ENCODE data around the gene RXRG. TPM values are rescaled to one million over a fixed set of nuclear protein-coding genes. Genes with fewer than 3 reads are reported as not detected.

RXRG gene
- total RNA-seq, 1 donor from 2014 or later: not detected

DNA sequence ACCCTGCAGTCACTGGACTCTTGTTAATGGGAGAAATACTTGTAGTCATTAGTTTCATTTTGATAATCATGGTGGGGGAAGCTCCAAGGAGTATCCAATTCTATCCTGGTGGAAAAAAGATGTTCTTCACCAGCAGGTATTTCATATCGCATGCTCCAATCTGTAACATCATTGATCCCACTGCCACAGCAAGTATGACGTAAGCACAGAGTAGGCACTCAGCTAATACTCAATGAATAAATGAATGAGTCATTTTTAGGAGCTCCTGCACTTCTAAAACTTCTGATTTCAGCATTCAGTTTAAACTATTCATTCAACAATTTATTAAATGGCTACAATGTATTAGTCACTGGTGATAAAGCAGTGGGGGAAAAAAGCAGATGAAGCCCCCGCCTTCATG, 30.3 kb downstream of the RXRG start:
- intact Hi-C loops (cut with micrococcal nuclease): no loop called here

DNA sequence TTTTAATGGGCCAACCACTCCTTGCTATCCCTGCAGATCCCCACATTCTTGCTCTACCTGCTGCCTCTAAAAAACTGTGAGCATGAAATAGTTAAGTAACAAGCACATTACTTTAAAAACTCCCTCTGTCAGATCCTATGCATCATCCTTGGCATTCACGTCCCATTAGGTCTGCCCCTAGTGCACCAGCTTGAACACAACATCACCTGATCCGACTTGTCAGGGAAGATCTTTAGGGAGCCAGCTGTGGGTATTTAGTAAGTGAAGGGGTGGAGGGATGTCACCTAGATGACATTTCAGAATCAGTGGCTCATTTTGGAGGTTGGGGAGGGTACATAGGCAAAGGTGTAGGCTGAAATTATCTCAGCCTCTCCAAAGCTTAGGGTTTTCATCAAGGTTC, 33.5 kb downstream of the RXRG start:
- intact Hi-C loops (cut with micrococcal nuclease): no loop called here

GRCh38 chr1:165409657-165410358, 35.1 kb downstream of the RXRG start:
- intact Hi-C loops (cut with micrococcal nuclease): no loop called here

- intact Hi-C loops (cut with micrococcal nuclease): no loop called here
Measured at GRCh38 chr1:165408518-165408917, 36.4 kb downstream of the RXRG start.

DNA sequence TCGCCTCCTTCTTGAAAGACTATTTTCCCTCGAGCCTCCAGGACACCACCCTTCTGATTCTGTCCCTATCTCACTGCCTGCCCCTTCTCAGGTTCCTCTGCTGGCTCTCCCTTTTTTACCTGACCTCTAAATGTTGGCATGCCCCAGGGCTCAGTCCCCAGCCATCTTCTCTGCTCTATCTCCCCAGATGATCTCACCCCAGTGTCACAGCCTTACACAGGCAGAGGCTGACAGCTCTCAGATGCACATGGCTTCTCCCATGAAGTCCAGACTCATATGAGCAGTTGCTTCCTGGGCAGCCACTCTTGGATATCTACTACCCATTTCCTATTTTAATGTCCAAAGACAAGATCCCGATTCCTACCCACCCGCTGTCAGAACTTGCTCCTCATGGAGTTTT, 37.5 kb downstream of the RXRG start:
- intact Hi-C loops (cut with micrococcal nuclease): no loop called here

DNA sequence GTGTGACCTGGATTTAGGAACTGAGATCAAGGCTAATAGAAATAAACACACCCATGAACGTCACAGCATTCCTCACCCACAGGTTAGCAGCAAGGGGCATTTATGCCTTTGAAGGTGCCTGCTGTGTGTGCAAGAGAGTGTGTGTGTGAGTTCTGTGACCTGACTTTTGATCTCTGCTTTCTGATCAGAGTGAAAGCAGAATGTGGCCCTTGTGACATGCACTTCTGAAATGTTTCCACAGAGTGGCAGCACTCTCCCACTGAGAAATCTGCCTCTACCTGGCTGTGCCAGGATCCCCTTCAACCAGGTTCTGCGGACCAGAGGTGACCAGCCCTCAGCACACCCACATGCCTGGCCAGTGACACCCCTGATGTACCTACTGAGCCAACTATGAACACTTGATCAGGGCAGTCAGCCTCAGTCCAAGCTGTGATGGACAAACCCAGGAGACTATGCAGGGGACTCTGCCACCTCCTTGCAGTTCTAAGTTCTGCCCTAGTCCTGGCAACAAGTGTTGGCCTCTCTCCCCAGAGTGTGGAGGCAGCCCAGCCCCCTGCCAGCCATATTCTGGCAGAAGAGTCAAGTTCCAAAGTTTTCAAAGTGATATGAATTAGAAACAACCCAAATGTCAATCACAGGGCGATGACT, 41.0 kb downstream of the RXRG start:
- intact Hi-C loops (cut with micrococcal nuclease): loop anchor here (1.0 kb wide), 1 partner anchor 189 kb away; no protein-coding TSS in a partner anchor

GRCh38 chr1:165402517-165403111, 42.3 kb downstream of the RXRG start:
- intact Hi-C loops (cut with micrococcal nuclease): no loop called here

DNA sequence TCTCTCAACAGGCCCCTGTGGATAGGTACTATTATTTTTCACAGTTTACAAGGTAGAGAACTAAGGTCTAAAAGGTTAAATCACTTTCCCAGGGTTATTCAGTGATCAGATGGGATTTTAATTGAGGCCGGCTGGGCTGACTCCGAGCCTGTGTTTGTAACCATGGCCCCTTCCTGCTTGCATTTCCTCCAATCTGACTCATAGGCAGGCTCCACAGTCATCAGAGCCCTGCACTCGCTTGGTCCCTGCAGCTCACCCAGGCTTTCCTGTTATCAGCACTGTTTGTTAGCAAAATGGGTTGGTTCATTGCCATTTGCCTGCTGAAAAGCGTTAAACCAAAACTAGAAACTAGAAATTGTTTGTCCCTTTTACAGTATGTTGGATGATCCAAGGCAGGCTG, 47.0 kb downstream of the RXRG start:
- intact Hi-C loops (cut with micrococcal nuclease): loop anchor here (10.0 kb wide), 1 partner anchor 427 kb away; the partner anchor contains the start of gene UCK2

DNA sequence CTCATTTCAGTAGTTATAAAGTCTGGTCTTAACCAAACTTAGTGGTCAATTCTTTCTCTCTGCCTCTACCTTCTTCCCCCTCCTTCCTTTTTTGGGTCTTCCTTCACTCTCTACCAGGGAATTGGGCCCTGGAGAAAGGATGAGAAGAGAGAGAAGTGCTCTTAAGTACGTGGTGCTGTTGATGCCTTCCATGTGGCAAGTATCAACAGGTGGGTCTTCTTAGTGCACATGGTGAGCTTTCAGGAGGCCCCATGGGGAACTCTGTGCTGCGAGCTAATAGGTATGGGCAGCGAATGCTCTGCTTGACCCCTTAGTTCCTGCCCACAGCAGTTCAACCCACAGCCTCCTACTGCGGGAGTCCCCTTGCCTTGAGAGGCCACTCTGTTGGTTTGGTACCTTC, 49.0 kb downstream of the RXRG start:
- intact Hi-C loops (cut with micrococcal nuclease): loop anchor here (10.0 kb wide), 1 partner anchor 429 kb away; the partner anchor contains the start of gene UCK2

DNA sequence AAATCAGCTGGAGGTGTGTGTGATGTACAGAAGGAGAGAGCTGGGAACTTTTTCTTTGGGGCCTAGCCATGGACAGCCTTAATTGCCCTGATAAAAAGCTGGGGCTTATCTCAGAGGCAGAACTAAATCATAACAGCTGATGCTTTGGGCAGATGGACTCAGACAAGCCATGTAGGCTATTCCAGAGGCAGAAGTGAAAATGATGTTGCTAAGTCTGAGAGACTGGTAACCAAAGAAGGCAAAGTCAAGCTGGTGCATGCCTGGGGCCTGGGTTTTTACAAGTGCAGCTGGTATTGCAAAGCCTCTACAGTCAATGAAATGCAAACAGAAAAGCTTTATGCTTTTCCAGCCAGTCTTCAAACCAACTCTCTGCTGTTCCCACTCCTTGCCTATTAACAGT, 49.4 kb downstream of the RXRG start:
- intact Hi-C loops (cut with micrococcal nuclease): loop anchor here (10.0 kb wide), 1 partner anchor 429 kb away; the partner anchor contains the start of gene UCK2

GRCh38 chr1:165392634-165393571, 52.0 kb downstream of the RXRG start:
- intact Hi-C loops (cut with micrococcal nuclease): loop anchor here (1.0 to 10.0 kb wide), 6 partner anchors 200 to 534 kb away; partner anchors contain the start of genes ALDH9A1 and UCK2

DNA sequence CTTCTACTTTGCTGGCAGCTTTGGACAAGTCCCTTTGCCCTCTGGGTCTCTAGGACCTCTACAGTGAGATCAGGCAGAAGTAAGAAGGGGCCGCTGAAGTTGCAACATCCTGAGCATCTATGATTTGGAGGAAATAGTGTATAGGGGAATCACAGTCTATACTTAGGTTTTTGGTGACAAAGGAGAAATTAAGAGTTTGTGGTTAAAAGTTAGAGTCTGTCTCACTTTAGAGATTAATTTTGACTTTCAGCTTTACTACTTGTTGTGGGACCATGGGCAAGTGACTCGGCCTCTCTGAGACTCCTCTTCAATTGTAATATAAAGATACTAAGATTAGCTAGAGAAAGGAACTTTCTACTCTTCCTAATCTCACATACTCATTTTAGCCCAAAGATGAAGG, 55.3 kb downstream of the RXRG start:
- intact Hi-C loops (cut with micrococcal nuclease): loop anchor here (5.0 to 10.0 kb wide), 3 partner anchors 308 to 538 kb away; partner anchors contain the start of genes ALDH9A1 and UCK2

DNA sequence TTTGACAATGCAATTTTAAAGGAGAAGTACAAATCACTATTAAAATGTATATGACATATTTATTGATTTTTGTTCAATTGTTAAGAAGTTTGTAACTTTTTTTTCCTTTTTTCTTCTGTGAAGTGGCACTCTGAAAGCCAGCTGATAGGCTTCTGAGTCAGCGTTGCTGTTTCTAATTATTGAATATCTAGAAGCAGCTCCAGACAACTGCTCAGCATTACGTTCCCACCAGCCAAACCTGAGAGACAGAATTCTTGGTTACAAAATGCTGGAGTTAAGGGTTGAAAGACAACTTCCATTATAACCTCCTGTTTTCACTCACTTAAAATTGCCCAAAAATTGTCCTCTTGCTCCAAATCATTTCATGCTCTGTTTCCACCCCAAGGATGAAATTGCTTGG, 57.0 kb downstream of the RXRG start:
- intact Hi-C loops (cut with micrococcal nuclease): no loop called here

DNA sequence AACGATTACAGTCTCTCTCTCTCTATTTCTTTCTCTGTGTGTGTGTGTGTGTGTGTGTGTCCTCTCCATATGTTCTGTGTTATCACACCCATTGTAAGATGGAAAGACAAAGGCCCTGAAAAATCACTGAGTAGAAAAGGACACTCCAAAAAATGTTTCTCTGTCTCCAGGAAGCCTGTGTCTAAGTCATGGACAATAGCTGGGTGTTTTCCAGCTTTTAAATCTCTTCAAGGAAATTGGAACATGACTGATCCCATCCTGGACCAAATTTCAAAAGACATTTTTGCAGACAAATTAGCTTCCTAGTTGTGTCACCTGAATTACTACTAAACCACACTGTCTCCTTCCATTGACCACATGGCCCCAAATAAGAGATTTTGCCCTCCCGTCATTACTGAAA, 57.4 kb downstream of the RXRG start:
- intact Hi-C loops (cut with micrococcal nuclease): no loop called here

DNA sequence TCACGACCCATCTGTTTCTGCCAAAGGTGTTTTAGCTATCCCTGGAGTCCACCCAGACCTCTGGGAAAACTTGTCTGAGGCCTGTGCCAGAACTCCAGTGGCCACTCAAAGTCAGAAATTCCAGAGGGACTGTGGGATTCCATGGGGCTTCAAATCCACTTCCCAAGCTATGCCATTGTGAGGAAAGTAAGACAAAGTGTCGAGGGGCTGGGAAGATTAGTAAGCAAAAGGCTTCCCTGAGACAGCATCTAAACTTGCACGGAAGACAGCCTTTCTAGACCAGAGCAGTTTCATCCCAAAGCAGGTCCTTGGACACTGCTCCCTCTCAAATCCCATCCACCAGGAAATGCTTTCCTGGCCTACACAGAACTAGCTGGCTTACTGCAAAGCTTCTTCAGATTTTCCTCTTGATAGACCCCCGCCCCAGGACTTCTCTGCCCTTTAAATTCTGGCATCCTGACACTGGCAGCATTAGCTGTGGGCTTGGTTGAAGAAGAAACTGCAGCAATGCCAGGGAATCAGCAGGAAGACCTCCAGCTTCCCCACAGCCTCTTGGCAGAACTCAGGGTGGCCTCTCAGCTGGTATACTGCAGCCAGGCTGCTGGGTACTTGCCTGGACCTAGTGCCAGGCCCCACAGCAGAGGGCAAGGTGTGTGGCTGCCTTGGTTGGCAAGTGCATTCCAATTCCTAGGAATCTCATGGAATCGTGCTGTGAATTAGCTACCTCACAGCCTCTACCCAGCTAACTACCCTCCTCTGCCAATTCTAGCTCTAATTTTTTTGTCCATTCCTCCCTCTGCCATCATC, 61.1 kb downstream of the RXRG start:
- intact Hi-C loops (cut with micrococcal nuclease): no loop called here

DNA sequence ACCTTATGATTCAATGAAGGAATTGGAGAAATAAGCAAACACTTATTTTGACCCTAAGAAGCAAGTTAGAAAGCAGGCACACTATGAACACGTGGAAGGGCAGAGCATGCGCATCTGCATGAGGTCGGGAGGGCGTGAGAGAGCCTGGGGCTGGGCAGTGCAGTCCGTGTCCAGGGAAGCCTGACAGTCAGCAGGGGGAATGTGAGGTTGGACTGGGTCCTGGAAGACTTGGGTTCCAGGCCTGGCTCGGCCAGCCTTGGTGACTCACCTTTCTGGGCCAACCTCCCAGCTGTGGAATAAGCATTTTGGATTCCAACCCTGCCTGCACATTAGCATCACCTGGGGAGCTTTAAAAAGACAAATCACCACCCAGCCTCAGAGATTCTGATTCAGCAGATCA, 61.9 kb downstream of the RXRG start:
- intact Hi-C loops (cut with micrococcal nuclease): no loop called here

DNA sequence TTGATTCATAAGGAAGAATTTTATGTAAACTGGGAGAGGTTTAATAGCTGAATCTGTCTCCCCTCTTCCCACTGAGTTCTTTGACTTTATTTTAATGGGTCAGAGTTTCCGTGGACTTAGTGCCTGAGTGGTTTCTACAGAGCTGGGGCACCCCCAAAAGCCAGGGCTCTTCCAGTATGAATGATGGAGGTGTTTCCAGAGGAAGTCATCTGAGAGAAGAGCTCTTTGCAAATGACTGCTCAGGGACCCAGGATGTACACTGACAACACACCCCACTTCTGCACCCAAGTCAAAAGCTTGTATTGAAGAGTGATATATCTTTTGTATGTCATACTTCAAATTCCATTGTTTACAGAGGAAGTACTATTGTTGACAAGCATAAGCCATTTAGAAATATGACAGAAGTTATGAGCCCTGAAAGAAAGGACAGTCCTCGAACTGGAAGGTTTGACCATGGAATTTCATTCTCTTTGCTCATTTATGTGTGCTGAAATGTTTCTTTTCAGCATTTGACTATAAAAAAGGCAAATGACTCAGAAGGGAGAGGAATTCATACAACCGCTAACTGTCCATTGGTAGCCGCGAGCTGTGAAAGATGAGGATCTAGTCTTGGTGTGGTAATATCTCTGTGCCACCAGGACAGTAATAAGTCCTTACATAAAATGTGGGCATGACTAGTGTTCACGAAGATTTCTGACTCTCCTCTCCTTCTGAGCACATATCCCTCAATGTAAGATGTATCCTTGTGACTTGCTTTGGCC, 63.0 kb downstream of the RXRG start:
- intact Hi-C loops (cut with micrococcal nuclease): no loop called here

DNA sequence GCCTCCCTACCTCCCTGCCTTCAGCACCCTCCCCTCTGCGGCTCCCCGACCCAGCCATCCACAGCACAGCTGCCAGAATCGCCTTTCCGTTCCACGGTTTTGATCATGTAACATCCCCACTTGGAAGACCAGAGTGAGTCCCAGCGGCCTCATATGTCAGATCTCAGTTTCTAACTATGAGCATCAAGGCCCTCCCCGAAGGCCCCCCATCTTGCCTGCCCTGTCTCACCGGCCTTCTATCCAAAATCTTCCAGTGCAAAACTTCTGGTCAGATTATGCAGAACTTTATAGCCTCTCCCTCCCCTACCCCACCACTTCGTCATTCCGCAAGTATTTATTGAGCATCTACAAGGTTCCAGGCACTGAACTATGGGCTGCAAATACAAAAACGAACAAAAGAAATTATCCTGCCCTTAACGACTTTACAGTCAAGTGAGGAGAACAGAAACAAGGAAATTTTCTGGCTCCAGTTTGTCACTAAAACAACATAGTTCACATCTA, 68.1 kb downstream of the RXRG start:
- intact Hi-C loops (cut with micrococcal nuclease): no loop called here

DNA sequence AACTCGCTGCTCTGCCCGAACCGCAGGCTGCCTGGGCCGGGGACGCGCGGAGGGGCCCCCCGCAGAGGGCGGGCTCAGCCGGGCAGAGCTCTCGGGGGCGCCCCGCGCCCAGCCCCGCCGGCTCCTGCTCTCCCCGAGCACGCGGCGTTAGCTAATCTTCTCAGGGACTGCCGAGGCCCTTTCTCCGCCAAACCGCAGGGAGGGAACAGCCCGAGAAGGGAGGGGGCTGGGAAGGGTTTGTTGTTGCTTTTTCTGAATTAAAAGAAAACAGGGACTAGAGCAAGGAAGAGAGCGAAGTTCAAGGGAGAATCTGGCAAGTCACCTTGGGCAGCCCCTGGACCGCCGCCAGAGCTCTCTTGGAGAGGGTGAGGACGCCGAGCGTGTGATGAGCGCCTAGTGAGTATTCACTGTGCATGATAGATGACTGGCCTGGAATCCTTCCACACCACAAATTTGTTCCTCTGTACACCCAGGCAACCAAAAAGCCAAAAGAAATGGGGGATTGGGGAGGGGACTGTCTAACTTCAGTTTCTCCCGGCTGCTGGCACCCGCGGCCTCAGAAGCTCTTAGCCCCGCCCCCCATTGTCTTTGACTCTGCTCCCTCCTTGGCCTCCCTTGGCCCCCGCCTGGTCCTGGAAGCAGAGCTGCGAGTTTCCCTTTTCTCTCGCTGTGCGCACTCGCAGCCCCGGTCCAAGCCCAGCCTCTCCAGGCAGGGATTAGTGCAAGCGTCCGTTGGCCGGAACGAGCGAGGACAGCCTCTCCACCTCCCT, 68.7 kb downstream of the RXRG start:
- intact Hi-C loops (cut with micrococcal nuclease): no loop called here
